Jurkat, Clone E6-1 (cell line): ENCODE data around the gene VMAC.

Source experiments
- DNase-seq: peaks from one replicate; pipeline ENCODE4 v3.0.0-alpha.2; 2011; ENCODE audit warnings: low read depth, low spot score
- H3K4me3 ChIP-seq: 2 replicates; pipeline ENCODE4 v1.5.1; 2011; ENCODE audit warnings: mild to moderate bottlenecking, low read length, control low read depth, moderate library complexity

The VMAC gene

DNA sequence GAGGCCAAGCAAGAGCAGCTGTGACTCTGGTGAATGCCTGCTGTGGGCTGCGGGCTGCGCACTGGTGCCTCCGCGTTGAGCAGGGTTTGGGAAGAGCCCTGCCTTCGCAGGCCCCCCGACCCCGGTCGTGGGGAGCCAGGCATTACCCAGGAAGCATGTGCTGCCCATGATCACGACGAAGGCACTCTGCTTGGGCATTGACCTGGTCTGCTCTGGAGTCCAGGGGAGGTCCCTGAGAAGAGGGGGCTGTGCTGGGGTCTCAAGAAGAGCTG, 54.1 kb downstream of the VMAC start:
- DNase-seq: no peak
- no peak overlapping the region for H3K4me3 ChIP-seq

DNA sequence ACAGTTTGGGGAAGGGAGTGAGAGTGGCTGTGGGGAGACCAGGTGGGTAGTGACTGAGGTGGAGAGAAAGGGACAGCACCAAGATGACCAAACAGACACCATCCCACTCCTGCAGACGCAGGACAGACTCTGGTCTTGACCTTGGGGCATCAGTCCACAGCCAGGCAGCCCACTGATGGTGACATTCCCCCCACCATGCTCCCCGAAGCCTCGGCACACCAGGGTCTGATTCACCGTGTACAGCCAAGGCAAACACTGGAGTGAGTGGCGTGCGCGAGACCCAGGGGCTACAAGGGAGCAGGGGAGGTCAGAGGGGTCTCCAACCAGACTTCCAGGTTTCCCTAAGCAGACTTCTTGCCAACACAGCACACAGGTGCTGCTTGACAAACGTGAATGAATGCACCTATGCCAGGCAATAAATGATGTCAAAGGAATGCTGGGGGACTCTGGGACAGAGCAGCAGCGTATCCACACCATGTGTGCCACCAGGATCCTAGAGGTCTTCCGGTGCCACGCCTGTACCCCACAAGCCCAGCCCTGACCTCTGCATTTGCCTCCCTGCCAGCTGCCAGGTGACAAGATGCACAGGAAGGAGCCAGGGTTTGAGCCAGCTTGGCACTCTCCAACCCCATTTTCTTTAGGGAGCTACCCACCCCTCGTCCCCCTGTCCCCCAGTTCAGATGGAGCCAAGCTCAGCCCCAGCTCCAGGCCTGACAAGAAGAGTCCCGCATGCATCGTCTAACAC, 54.8 kb downstream of the VMAC start:
- DNase-seq: no peak
- H3K4me3 ChIP-seq: no peak overlapping the region
